ENCODE results near the gene EYS. TPM values are rescaled to one million over a fixed set of nuclear protein-coding genes. Genes with fewer than 3 reads are reported as not detected.

Gene EYS
- total and polyA plus RNA-seq, 9 of the 15 experiments (the other 6 are each of a cell fraction or from before 2014, with no cell fraction given): 0.03 to 0.36 (median 0.10) TPM; not detected in 2

DNA sequence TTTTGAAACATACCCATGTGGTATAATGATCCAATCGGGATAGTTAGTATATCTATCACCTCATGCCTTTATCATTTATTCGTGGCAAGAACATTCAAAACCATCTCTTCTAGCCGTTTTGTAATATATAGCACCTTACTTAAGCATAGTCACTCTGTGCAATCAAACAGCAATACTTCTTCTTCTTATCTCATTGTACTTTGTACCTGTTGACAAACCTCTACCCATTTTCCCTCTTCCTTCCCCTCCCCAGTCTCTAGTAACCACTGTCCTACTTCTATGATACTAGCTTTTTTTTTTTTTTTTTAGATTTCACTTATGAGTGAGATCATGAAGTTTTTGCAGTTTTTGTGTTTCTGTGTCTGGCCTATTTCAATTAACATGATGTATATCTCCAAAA lies 296.7 kb downstream of the EYS start:
- Histone ChIP-seq H4K20me1 (replicated peaks; ENCODE audit: control insufficient read depth, insufficient read depth, low read length) (no peaks in the 10 kb centered on the region), H3K4me1 (replicated peaks in 1 of 2; ENCODE audit: control insufficient read depth in 2 of 2, insufficient read depth in 2 of 2, low read length in 2 of 2) (no peaks in the 10 kb centered on the region), H2AFZ (ENCODE audit: low read depth, low read length) (no peak overlapping the region), H3K27ac (ENCODE audit: extremely low read depth, low read depth, low read length) (no peak overlapping the region), H3K9me1 (ENCODE audit: control insufficient read depth, insufficient read depth, low read length) (no peaks in the 10 kb centered on the region), H3K9ac (ENCODE audit: insufficient read depth in 1 of 2, low read depth in 2 of 2, low read length in 2 of 2) (no peak overlapping the region), H3K36me3 (ENCODE audit: control insufficient read depth, insufficient read depth, low read length) (no peaks in the 10 kb centered on the region), H3K4me3 (no peak overlapping the region), H3K79me2 (ENCODE audit: control insufficient read depth, insufficient read depth, low read length) (no peaks in the 10 kb centered on the region), H3K27me3 (ENCODE audit: control insufficient read depth in 2 of 2, insufficient read depth in 2 of 2, low read length in 2 of 2) (no peaks in the 10 kb centered on the region), H3K9me3 (replicated peaks; ENCODE audit: control insufficient read depth, insufficient read depth, low read depth, low read length) (no peaks in the 10 kb centered on the region), H3K4me2 (ENCODE audit: insufficient read depth, low read length) (no peak overlapping the region)
- DNase-seq (ENCODE audit: extremely low read depth in 1 of 4, low spot score in 3 of 4) (no peak), ATAC-seq (no peak), FAIRE-seq (no peak)
- in situ Hi-C loops (cut with MboI) (no loop called here), intact Hi-C loops (cut with micrococcal nuclease) (no loop called here)
- WGBS (ENCODE audit: insufficient coverage, low coverage, missing lambda C conversion rate): 0% methylated on average over 3 of the region's 3 CpGs
- CTCF ChIA-PET (ENCODE audit: low intra/inter-chr PET ratio): no interaction called here
- POLR2A ChIA-PET: no interaction called here
- BruUV-seq (replicated peaks): no TSS peak
- TF ChIP-seq RCOR1 (IDR thresholded peaks at IDR 0.05; ENCODE audit: borderline replicate concordance in 1 of 2, low read depth in 2 of 2, low read length in 2 of 2) (no peak), ZBTB1 (CRISPR knock-in tag; IDR thresholded peaks at IDR 0.05; ENCODE audit: borderline replicate concordance, low read depth) (no peak), RBM15 (IDR thresholded peaks at IDR 0.05; ENCODE audit: insufficient read depth, low read length) (no peak), ELF2 (CRISPR knock-in tag; IDR thresholded peaks at IDR 0.05) (no peak), KDM5B (IDR thresholded peaks at IDR 0.05; ENCODE audit: insufficient replicate concordance, low read depth, low read length) (no peak), SRSF3 (IDR thresholded peaks at IDR 0.05; ENCODE audit: insufficient read depth, low read length) (no peak), ZNF583 (CRISPR knock-in tag; IDR thresholded peaks at IDR 0.05) (no peak), ZNF696 (CRISPR knock-in tag; conservative IDR thresholded peaks at IDR 0.05) (no peak), TGIF2 (CRISPR knock-in tag; IDR thresholded peaks at IDR 0.05) (no peak)
- TF ChIP-seq, protein P1, sequence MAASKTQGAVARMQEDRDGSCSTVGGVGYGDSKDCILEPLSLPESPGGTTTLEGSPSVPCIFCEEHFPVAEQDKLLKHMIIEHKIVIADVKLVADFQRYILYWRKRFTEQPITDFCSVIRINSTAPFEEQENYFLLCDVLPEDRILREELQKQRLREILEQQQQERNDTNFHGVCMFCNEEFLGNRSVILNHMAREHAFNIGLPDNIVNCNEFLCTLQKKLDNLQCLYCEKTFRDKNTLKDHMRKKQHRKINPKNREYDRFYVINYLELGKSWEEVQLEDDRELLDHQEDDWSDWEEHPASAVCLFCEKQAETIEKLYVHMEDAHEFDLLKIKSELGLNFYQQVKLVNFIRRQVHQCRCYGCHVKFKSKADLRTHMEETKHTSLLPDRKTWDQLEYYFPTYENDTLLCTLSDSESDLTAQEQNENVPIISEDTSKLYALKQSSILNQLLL (CRISPR knock-in tag; IDR thresholded peaks at IDR 0.05; ENCODE audit: borderline replicate concordance): no peak
- TF ChIP-seq, protein P2, sequence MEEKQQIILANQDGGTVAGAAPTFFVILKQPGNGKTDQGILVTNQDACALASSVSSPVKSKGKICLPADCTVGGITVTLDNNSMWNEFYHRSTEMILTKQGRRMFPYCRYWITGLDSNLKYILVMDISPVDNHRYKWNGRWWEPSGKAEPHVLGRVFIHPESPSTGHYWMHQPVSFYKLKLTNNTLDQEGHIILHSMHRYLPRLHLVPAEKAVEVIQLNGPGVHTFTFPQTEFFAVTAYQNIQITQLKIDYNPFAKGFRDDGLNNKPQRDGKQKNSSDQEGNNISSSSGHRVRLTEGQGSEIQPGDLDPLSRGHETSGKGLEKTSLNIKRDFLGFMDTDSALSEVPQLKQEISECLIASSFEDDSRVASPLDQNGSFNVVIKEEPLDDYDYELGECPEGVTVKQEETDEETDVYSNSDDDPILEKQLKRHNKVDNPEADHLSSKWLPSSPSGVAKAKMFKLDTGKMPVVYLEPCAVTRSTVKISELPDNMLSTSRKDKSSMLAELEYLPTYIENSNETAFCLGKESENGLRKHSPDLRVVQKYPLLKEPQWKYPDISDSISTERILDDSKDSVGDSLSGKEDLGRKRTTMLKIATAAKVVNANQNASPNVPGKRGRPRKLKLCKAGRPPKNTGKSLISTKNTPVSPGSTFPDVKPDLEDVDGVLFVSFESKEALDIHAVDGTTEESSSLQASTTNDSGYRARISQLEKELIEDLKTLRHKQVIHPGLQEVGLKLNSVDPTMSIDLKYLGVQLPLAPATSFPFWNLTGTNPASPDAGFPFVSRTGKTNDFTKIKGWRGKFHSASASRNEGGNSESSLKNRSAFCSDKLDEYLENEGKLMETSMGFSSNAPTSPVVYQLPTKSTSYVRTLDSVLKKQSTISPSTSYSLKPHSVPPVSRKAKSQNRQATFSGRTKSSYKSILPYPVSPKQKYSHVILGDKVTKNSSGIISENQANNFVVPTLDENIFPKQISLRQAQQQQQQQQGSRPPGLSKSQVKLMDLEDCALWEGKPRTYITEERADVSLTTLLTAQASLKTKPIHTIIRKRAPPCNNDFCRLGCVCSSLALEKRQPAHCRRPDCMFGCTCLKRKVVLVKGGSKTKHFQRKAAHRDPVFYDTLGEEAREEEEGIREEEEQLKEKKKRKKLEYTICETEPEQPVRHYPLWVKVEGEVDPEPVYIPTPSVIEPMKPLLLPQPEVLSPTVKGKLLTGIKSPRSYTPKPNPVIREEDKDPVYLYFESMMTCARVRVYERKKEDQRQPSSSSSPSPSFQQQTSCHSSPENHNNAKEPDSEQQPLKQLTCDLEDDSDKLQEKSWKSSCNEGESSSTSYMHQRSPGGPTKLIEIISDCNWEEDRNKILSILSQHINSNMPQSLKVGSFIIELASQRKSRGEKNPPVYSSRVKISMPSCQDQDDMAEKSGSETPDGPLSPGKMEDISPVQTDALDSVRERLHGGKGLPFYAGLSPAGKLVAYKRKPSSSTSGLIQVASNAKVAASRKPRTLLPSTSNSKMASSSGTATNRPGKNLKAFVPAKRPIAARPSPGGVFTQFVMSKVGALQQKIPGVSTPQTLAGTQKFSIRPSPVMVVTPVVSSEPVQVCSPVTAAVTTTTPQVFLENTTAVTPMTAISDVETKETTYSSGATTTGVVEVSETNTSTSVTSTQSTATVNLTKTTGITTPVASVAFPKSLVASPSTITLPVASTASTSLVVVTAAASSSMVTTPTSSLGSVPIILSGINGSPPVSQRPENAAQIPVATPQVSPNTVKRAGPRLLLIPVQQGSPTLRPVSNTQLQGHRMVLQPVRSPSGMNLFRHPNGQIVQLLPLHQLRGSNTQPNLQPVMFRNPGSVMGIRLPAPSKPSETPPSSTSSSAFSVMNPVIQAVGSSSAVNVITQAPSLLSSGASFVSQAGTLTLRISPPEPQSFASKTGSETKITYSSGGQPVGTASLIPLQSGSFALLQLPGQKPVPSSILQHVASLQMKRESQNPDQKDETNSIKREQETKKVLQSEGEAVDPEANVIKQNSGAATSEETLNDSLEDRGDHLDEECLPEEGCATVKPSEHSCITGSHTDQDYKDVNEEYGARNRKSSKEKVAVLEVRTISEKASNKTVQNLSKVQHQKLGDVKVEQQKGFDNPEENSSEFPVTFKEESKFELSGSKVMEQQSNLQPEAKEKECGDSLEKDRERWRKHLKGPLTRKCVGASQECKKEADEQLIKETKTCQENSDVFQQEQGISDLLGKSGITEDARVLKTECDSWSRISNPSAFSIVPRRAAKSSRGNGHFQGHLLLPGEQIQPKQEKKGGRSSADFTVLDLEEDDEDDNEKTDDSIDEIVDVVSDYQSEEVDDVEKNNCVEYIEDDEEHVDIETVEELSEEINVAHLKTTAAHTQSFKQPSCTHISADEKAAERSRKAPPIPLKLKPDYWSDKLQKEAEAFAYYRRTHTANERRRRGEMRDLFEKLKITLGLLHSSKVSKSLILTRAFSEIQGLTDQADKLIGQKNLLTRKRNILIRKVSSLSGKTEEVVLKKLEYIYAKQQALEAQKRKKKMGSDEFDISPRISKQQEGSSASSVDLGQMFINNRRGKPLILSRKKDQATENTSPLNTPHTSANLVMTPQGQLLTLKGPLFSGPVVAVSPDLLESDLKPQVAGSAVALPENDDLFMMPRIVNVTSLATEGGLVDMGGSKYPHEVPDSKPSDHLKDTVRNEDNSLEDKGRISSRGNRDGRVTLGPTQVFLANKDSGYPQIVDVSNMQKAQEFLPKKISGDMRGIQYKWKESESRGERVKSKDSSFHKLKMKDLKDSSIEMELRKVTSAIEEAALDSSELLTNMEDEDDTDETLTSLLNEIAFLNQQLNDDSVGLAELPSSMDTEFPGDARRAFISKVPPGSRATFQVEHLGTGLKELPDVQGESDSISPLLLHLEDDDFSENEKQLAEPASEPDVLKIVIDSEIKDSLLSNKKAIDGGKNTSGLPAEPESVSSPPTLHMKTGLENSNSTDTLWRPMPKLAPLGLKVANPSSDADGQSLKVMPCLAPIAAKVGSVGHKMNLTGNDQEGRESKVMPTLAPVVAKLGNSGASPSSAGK (IDR thresholded peaks at IDR 0.05): no peak
